ENCODE data around the gene COQ10B. TPM values are rescaled to one million over a fixed set of nuclear protein-coding genes. Genes with fewer than 3 reads are reported as not detected.
A peak's percentile ranks its signal among the peaks of the same experiment; 100 is the strongest.

COQ10B gene
- total RNA-seq, 1 donor from 2014 or later = 13.2 TPM

DNA sequence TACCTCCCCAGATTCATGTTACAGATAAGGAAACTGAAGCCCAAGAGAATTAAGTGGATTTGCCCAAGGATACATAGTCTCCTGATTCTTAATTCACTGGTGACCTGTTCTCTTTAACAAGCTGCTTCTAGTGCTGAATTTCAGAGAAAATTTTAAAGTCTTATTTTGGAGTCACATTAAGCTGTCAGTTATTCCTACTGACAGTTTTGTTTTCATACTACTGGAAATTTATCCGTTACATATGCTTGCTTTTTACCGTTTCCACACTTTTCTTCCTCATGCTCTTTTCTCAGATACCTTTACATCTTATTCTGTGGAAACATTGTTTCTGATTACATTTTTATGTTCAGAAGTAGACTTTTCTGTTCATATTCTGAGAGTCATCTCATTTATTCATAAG, 63.8 kb downstream of the COQ10B start:
- peaks cover 13% of the 10 kb centered on the region for H3K4me1 Mint-ChIP-seq (ENCODE audit: low read depth, unreplicated experiment)
- peaks cover 5% of the 10 kb centered on the region for H3K36me3 Mint-ChIP-seq (ENCODE audit: unreplicated experiment)
- TF ChIP-seq, protein P1, sequence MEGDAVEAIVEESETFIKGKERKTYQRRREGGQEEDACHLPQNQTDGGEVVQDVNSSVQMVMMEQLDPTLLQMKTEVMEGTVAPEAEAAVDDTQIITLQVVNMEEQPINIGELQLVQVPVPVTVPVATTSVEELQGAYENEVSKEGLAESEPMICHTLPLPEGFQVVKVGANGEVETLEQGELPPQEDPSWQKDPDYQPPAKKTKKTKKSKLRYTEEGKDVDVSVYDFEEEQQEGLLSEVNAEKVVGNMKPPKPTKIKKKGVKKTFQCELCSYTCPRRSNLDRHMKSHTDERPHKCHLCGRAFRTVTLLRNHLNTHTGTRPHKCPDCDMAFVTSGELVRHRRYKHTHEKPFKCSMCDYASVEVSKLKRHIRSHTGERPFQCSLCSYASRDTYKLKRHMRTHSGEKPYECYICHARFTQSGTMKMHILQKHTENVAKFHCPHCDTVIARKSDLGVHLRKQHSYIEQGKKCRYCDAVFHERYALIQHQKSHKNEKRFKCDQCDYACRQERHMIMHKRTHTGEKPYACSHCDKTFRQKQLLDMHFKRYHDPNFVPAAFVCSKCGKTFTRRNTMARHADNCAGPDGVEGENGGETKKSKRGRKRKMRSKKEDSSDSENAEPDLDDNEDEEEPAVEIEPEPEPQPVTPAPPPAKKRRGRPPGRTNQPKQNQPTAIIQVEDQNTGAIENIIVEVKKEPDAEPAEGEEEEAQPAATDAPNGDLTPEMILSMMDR (IDR thresholded peaks at IDR 0.05; ENCODE audit: partially characterized antibody, unreplicated experiment) = no peak
- H3K4me3 Mint-ChIP-seq (ENCODE audit: unreplicated experiment) = peak overlapping the region; percentile 98
- H3K9me3 Mint-ChIP-seq (ENCODE audit: unreplicated experiment) = peaks cover 11% of the 10 kb centered on the region
- H3K27me3 Mint-ChIP-seq (ENCODE audit: unreplicated experiment) = peaks cover 6% of the 10 kb centered on the region
- no peak for DNase-seq
- H3K27ac Mint-ChIP-seq (ENCODE audit: unreplicated experiment) = peak overlapping the region; percentile 95

Other genes with a start within 250 kb of the COQ10B start
- gene ANKRD44, start 142.8 kb upstream of the COQ10B start, total RNA-seq (ENCODE audit: unreplicated experiment) = 12.0 TPM
- 401 TPM for gene SF3B1, start 18.5 kb upstream of the COQ10B start, total RNA-seq (ENCODE audit: unreplicated experiment)
- gene HSPD1, start 46.3 kb downstream of the COQ10B start, total RNA-seq (ENCODE audit: unreplicated experiment) = 187 TPM
- 83.5 TPM for gene HSPE1, start 46.8 kb downstream of the COQ10B start, total RNA-seq (ENCODE audit: unreplicated experiment)
- gene MOB4, start 62.5 kb downstream of the COQ10B start, total RNA-seq (ENCODE audit: unreplicated experiment) = 46.4 TPM
- 2.5 TPM for gene RFTN2, start 222.0 kb downstream of the COQ10B start, total RNA-seq (ENCODE audit: unreplicated experiment)